NCI-H748 (cell line): ENCODE data around the gene UBE3A.
"Not testable (repeated sequence)": the region's sequence is repeated elsewhere in the genome, so short reads cannot be mapped to it uniquely, and the experiment has no call there.

Experiments
- DNase-seq: peaks from one replicate; lab custom pipeline; 2025; ENCODE audit not compliant: unreplicated experiment; lab: John Stamatoyannopoulos, UW

The UBE3A gene

DNA sequence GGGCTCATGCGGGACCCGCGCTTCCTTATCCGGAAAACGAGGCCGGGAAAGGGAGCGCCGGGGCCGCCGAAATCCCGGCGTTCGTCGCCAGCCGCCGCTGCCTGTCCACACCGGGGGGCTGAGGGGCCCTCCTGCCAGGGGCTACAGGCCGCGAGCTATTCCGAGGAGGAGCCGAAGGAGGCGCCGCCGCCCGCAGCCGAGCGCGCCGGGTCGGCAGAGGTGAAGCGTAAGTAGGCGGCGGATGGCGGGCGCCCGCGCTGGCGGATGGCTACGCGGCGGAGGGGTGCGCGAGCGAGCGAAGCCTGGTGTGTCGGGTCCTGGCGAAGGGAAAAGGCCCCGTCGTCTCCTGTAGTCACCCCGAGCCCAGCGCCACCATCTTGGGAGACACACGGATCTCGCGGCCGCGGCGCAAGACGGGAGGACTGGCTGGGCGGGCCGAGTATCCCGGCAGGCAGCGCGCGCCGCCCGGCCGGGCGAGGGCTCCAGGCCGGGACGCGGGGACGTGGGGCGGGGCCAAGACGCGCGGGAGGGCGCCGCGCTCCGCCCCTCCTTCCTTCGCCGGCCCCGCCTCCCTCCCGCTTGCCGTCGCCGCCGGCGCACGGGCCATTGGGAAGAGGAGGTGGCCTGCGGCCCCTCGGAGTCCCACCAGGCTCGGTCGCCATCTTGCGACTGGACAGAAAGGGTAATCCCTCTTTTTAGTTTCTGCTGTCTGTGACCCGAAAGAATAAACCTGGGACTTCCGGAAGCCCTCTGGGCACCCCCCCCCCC, at the start of gene UBE3A:
Gene UBE3A (minus strand): TSS at position 424 of the 768 bp plus-strand sequence. CDS start 29,917 bp downstream, outside the sequence.
- DNase-seq = peak; percentile 88

DNA sequence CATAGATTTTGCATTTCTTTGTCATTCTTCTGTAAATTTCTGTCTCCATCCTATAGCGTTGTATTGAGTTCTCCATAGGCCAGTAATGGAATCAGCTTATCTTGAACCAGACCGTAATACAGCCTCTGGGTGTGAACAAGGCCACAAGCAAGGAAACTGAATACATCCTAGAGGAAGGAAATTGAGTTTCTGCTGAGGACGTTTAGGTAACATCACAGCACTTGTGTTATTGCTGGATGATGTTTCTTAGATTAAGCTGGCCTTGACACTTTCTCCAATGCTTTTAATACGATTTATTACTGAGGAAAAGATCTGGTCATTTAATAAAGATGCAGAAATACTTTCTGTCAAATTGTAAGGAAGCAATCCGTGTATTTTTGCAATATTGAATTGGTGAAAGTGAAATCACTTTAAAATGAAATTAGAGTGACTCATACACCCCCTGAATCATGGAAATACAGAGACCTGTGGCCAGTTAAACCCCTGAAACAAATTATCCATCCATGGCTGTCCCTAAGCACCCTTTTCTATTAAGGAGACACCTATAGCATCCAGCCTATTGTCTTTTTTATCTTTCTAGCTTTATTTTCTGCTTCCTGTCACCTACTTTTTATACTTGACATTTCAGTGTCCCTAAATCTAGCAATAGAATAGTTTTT, 48.5 kb upstream of the UBE3A start:
- DNase-seq = no peak

DNA sequence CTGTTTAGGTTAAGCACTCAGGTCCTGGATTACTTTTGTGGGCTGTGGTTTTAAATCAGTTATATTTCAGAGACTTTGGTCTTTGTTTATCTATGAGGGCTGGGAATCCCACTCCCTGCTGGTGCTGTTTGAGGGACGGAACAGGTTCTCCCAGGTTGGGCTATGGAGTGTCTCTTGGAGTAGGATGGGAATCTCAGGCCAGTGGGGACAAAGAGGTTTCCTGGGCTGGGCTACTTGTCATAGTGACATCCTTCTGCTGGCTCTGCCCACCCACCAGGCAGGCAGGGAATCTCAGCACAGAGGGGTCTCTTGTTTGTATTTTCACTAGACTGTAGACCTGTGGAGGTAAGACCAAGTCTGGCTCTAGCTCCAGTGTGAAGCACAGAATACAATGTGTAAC, 47.2 kb upstream of the UBE3A start:
- DNase-seq = peak; percentile 20

DNA sequence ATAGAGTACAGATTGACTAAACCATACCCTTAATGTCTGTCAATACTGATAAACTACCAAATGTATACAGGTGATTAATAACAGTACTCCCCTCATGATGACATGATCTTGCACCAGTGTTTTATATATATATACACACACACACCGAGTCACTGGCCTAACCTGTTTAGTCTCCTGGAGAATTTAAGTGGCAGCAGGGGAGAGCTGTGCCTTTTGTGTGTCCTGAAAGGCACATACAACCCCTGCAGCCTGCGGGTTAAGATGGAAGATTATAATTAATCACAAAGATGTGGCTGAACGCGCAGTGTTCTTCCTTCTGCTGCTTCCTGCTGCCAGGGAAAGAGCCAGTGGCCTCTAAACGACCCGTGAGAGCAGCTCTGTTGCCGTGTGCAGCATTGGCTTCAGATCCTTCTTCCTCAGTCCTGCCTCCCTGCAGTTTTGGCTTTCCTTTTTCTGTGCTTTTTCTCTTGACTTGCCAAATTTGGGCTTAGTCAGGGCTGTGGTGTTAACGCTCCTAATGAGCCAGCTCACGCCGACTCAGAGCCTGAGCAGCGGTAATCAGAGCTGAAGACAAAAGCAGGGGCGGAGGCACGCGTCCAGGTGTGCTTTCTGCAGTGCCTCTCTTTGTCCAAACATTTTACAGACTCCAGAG, 42.5 kb upstream of the UBE3A start:
- DNase-seq = peak; percentile 84

DNA sequence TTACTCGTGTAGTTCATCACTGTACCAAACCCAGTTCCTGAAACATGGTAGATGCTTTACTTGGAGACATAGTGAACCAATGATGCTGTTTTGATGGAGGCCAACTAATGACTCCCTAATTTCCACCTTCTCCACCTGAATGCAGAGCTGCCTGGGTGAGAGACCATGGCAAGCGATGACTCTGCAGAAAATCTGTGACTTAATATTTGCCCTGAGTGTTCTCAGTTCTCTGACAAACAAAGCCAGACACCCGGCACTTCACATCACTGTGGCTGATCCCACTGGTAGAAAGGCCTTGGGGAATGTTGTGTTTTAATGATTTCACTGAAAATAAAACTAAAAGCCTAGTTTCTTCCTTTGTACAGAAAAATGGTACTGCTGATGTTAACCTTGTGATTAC, 39.5 kb upstream of the UBE3A start:
- DNase-seq = no peak

DNA sequence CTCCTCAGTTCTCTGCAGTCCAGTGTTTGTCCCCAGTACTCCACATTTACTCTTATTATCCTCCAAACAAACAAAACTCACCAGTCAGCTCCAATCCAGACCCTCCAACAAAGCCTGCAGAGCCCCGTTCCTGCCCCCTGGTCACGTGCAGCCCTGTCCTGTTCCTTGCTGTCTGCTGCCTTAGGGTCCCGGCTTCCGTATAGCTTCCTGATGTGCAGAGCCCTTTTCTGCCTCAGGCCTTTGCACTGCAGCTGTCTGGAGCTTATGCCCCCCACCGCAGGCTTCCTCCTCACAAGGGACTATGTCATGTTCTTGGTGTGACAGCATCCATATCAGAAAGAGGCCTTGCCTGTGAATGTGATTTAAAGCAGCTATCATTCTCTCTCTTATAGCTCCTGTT, 39.0 kb upstream of the UBE3A start:
- DNase-seq = no peak

DNA sequence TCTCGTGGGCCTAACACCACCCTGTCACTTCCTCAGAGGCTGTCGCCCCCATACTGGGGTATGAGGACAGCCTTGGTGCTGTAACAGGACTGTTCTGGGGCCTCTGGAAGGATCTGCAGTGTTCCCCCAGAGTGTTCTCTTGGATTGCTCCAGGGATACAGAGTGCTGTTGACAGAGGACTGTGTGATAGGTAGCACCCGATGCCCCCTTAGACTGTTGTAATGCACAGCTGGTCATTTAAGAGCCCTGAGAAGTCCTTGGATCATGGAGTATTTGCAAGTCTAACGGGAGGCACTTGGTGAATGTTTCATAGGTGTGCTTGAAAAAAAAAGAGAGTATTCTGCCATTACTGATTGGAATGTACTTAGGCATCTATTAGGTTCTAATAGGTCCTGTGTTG, 35.4 kb upstream of the UBE3A start:
- DNase-seq = no peak

DNA sequence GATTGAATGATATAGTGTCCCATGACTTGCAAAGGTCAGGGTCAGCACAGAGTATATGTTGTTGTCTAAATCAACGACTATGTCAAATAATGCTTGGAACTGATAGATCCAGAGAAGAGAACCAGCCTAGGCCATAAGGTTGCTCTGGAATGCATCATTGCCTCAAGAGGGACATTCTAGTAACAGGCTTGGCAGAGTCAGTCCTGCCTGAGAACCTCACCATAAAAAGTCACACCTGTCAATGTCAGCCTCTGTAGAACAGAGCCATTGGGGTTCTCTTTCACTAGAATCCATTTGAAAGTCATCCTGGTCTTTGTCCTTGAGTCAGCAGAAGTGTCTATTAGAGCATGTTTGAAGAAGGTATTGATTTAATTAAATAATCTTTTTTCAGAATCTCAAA, 31.4 kb upstream of the UBE3A start:
- DNase-seq = no peak

DNA sequence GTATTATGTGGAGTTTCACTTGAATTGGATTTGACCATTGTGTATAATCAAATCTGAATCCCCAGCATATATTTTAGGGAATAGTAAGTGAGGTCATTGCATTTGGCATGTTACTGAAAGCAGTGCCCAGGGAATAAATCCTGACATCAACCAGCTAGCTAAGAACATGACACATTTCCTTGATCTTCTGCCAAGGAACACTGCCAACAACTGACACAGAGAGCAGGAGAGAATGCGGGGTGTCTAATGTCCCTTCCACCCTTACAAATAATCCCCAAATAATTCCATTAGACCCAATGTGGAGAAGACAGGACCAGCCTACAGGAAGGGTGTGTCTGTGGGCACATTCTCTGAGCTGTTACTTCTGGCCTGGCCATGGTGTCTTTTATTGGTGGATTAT, 30.6 kb upstream of the UBE3A start:
- DNase-seq = no peak

DNA sequence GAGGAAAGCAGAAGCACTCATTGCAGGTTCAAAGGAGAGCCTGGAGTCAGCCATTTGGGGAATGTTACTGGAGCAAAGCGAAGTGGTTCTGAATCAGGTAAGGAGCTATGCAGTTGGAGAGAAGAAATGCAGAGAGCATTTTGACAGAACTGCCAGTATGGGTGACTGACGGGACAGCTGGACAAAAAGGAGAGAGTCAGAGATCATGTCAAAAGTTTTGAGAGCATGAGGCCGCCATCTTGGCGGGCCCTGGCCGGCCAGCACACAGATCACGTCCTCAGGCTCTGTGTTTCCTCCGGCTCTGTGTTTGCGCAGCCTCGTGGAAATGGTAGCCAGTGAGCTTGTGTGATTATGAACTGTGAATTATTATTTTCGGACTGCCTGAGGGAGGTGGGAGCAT, 29.8 kb upstream of the UBE3A start:
- DNase-seq = no peak

DNA sequence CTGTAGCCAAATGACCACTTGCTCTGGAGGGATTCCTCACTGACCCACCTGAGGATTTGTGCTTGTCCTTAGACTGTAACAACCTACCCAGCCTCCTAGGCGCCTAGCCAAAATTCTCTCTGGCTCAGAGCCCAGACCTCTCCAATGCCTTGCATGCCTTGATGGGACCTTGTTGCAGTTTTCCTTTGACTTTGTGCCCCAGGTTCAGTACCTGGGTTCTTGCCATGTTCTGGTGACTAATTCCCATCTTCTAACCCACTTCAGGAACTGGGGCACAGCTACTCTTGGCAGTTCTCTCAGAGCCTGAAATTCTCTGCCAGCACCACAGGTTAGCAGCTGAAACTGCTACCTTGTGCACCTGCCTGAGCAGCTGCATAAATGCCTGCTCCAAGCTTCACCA, 27.0 kb upstream of the UBE3A start:
- no peak for DNase-seq

DNA sequence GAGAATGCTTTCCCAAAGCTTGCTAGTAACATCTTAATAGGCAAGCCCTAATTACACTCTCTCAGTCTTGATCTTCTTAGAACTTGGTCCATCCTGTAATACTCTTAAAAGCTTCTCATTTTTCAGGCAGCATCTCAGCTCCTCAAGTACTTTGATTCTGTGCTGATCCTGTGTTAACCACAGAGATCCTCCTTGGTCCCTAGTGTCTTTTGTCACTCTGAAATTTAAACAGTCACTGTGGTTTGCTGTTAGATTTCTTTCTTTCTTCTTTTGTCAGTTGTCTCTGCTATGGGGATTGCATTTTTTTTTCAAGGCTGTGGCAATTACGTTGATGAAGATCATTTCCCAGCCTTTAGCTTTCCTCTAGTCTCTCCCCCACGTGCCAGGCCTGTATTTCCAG, 26.0 kb upstream of the UBE3A start:
- DNase-seq = no peak

DNA sequence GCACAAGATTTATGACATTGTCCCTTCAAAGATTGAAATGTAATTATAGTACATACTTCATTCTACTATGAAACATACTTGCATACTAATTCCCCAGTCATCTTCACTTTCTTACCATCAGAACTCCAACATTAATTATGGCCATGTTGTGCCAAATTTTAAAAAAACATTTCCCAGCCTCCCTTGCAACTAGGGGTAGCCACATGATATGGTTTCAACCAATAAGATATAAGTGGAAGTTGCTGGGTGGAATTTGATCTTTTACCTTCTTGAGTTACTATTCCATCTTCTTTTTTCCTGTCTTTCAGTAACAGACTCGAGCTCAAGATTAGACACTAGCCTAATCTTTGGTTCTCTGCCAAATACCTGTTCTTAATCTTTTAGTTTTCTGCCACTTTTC, 25.6 kb upstream of the UBE3A start:
- no peak for DNase-seq

DNA sequence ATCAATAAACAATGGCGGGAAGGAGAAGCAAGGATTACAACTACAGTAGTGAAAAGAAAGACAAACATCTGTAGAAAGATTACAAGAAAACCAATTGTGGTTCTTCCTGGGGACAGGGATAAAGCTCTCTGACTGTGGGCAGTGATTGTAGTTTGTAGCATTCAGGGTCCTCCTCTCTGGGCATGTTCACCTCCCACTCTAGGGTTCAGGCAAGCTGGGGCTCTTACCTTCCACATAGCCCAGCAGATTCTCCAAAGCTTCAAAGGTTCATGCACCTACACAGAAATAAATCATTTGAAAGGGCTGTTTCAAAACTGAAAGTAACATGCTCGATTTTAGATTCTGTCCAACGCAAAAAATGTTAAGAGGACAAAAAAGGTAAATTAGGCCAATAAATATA, 17.4 kb upstream of the UBE3A start:
- DNase-seq = no peak

DNA sequence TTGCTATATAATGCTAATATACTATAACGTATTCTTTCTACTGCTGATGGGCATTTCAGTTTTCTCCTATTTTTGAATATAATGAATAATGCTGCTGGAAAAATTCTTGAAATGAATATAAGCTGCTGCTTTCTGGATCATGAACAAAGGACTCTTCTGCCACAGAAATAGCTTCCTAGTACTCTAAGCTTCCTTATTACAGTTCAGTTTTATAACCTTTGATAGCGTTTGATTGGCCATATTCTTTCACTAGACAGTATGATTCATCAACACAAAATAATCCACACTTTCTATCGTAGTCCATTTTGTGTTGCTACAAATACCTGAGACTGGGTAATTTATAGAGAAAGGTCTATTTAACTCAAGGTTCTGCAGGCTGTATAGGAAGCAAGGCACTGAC, 16.4 kb upstream of the UBE3A start:
- DNase-seq = no peak

DNA sequence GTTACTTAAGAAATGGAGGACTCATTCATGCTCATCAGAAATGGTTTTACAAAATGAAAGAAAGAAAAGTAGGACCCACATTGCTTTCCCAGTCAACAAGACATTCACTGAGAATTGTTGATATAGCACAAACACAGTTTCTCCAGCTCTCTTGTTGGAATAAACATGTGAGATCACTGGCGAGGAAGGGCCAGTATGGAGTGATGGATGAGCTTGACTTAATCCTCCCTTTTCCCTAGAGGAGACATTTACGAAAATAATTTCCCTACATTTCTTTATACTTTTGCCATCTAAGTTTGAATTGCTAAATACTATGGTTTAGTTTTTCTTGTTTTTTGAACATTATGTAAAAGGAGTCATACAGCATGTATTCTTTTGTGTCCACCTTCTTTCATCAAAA, 15.9 kb upstream of the UBE3A start:
- no peak for DNase-seq

DNA sequence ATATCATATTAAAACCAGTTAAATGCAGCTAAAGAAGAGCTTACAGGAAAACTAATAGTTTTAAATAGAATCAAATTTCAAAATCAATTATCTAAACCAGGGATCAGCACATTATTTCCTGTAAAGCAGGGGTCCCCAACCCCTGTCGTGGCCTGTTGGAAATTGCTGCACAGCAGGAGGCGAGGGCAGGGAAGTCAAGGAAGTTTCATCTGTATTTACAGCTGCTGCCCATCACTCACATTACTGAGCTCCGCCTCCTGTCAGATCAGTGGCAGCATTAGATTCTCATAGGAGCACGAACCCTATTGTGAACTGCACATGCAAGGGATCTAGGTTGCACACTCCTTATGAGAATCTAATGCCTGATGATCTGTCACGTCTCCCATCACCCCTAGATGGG, 14.4 kb upstream of the UBE3A start:
- DNase-seq = not testable (repeated sequence)

DNA sequence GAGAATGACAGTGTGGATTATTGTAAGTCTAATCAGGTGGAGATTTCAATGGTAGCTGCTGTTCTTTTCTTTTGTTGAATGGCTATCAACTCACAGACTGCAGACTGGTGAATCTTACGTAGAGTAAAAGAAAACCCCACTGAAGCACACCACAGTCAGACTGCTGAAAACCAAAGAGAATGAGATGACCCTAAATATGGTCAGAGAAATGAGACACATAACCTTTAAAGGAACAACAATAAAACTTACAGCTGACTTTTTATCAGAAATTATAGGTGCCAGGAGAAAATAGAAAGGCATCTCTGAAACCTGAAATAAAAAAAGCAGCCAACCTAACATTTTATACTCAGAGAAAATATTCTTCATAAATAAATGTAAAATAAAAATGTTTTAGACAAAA, 12.7 kb upstream of the UBE3A start:
- DNase-seq = no peak

DNA sequence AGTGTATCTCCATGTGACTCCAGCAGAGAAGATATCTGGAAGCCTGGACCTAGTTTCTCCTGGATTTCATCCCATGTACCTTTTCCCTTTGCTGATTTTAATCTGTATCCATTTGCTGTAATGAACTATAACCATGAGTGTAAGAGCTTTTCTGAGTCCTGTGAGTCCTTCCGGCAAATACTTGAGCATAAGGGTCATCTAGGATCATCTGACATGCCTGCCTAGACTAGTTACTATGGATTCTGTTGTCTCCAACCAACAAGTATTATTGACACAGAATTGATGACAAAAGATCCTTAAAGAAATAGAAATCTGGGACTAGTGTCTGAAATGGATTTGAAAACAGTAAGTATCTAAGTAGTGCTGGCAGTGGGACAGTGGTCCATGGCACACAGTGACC, 11.3 kb upstream of the UBE3A start:
- no peak for DNase-seq

DNA sequence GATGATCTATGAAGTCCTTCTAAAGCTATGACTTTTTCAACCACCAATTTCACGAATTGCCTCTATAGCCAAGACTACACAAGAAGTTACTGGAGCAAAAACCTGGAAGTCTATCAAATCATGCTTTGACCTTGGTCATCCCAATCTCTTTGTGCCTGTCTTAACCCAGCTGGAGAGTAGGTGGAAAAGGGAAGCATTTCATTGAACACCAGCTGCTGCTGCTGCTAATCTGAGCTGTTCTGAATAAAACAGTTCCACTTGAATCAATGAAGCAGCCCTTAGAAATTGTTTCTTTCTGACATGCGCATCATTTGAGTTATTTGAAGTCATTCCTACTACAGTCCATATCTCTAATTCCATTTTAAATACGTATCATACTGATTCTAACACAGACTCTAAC, 7.3 kb upstream of the UBE3A start:
- no peak for DNase-seq

DNA sequence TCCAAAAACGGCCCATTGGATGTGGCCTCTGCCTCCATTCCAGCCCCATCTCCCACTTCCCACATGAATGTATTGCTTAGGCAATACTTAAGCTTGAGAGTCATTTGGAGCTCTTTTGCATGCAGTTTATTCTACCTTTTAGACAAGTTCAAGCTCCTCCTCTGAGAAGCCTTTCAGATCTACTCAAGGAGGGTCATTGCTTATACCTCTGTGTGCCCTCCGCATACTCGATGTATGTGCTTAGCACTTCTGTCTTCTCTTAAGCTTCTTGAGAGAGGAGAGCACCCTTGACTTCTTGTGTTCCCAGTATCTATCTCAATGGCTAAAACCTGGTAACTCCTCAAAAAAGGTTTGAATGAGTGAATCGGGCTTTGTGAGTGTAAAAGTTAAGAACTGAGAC, 6.6 kb upstream of the UBE3A start:
- DNase-seq = no peak

DNA sequence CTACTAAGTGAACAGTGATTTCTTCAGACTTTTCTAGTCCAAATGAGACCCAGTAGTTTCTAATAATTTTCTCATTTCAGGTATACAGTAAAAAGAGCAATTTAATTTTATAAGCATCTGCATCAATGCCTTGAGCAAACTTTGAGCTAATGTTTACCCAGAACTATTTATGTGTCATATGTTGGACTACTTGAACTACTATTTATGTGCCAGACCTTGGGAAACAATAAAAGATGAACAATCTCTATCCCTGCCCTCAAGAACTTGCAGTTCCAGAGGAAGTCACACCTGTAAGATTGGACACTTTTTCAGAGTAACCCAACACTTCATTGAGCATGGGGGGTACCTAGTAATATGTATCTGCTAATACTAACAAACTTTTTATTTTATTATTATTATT, 2.3 kb upstream of the UBE3A start:
- DNase-seq = no peak
